A549 (cell line): Measurements from ENCODE around the gene MYRFL. TPM values are rescaled to one million over a fixed set of nuclear protein-coding genes. Genes with fewer than 3 reads are reported as not detected.

Experiments used
- ATAC-seq, 2 experiments: fragments of 200-7000 bp in 1 of 2; fragments of >200 bp in 1 of 2; cut with Nextera tagmentation in 1 of 2; cut with Tn5 transposase in 1 of 2; 3 replicates each; pipeline versions ENCODE4 v1.8.0 to v1.9.1; 2018 to 2020; ENCODE audit warnings: mild to moderate bottlenecking in 1 of 2, moderate library complexity in 1 of 2
- CTCF ChIA-PET: fragments of 300-600 bp; sonication (Branson Sonifier 250); formaldehyde crosslinking; extraction: SDS; loops from one replicate; lab custom pipeline; 2021; ENCODE audit warnings: antibody characterized with exemption, inconsistent platforms; lab: Yijun Ruan, JAX
- POLR2A ChIA-PET: fragments of 350-600 bp; formaldehyde crosslinking; extraction: SDS; loops from one replicate; lab custom pipeline; 2021; ENCODE audit warnings: antibody characterized with exemption, inconsistent platforms; lab: Yijun Ruan, JAX
- DNase-seq, 2 experiments: peaks; one replicate each; pipeline versions ENCODE4 v3.0.0 to v3.0.0-alpha.2; 2011 to 2016; ENCODE audit warnings: low read depth in 1 of 2, low spot score in 1 of 2
- FAIRE-seq: peaks from 2 replicates; lab custom pipeline; 2011; peaks lifted over from hg19 to GRCh38; lab: Jason Lieb, UNC
- H3K27ac ChIP-seq, 2 experiments: fragments of >200 bp; sonication (Bioruptor Twin); formaldehyde crosslinking; 3 replicates each; pipeline ENCODE4 v1.5.1; 2016 to 2017
- H3K4me1 ChIP-seq: fragments of >200 bp; sonication (Bioruptor Twin); formaldehyde crosslinking; 3 replicates; pipeline ENCODE4 v1.6.1; 2016
- H3K4me2 ChIP-seq: fragments of >200 bp; sonication (Bioruptor Twin); formaldehyde crosslinking; 3 replicates; pipeline ENCODE4 v1.6.1; 2016
- H3K4me3 ChIP-seq: fragments of >200 bp; sonication (Bioruptor Twin); formaldehyde crosslinking; 3 replicates; pipeline ENCODE4 v1.5.1; 2016
- H3K9me3 ChIP-seq: fragments of >200 bp; sonication (Bioruptor Twin); formaldehyde crosslinking; 3 replicates; pipeline ENCODE4 v1.6.1; 2016
- BHLHE40 ChIP-seq: IDR thresholded peaks from 2 replicates; pipeline ENCODE4 v1.6.1; 2012; ENCODE audit warnings: low read depth, low read length, inconsistent platforms
- CHD2 ChIP-seq: fragments of 150-350 bp; IDR thresholded peaks from 2 replicates; pipeline ENCODE4 v1.6.1; 2014; ENCODE audit warnings: low read length; ENCODE audit not compliant: partially characterized antibody
- CTCF ChIP-seq: fragments of >200 bp; sonication (Bioruptor Twin); formaldehyde crosslinking; IDR thresholded peaks from 3 replicates; pipeline ENCODE4 v1.5.1; 2016
- E2F6 ChIP-seq: IDR thresholded peaks from 2 replicates; pipeline ENCODE4 v1.6.1; 2012; ENCODE audit warnings: low read depth, borderline replicate concordance
- EP300 ChIP-seq, 2 experiments: fragments of >200 bp; sonication (Bioruptor Twin); formaldehyde crosslinking; IDR thresholded peaks; 2 replicates in 1 of 2; 3 replicates in 1 of 2; pipeline ENCODE4 v1.6.1; 2016 to 2017
- ESRRA ChIP-seq: fragments of 150-350 bp; IDR thresholded peaks from 2 replicates; pipeline ENCODE4 v1.6.1; 2014; ENCODE audit warnings: mild to moderate bottlenecking, low read length, borderline replicate concordance
- HDAC2 ChIP-seq: fragments of 200-600 bp; sonication (generic); IDR thresholded peaks from 2 replicates; pipeline ENCODE4 v1.6.1; 2016
- HEYL ChIP-seq: fragments of 250-450 bp; sonication (Bioruptor Pico); IDR thresholded peaks from 2 replicates; pipeline ENCODE4 v1.8.0; 2021; ENCODE audit warnings: mild to moderate bottlenecking, moderate library complexity
- HOXB13 ChIP-seq: fragments of 250-450 bp; sonication (Bioruptor Pico); IDR thresholded peaks from 2 replicates; pipeline ENCODE4 v1.5.0; 2020; ENCODE audit warnings: low read depth, mild to moderate bottlenecking, moderate library complexity
- JUN ChIP-seq, 2 experiments: fragments of >200 bp; sonication (Bioruptor Twin); formaldehyde crosslinking; IDR thresholded peaks; 2 replicates in 1 of 2; 3 replicates in 1 of 2; pipeline ENCODE4 v1.6.1; 2016 to 2017
- JUNB ChIP-seq: fragments of >200 bp; sonication (Bioruptor Twin); formaldehyde crosslinking; IDR thresholded peaks from 2 replicates; pipeline ENCODE4 v1.6.1; 2016
- MAFK ChIP-seq: fragments of 450-650 bp; IDR thresholded peaks from 2 replicates; pipeline ENCODE4 v1.6.1; 2014; ENCODE audit not compliant: partially characterized antibody
- TP53 ChIP-seq: fragments of 250-450 bp; sonication (Bioruptor Pico); IDR thresholded peaks from 2 replicates; pipeline ENCODE4 v1.5.0; 2021; ENCODE audit warnings: mild to moderate bottlenecking, moderate library complexity
- ZC3H11A ChIP-seq: fragments of 450-650 bp; IDR thresholded peaks from 2 replicates; pipeline ENCODE4 v1.6.1; 2014; ENCODE audit warnings: antibody characterized with exemption, mild to moderate bottlenecking
- WGBS: methylation state at CpG from one replicate; pipeline ENCODE4 v1.1.6; 2017; ENCODE audit errors: missing lambda C conversion rate; 5-methylcytosine and 5-hydroxymethylcytosine counted together
- polyA plus RNA-seq, 4 experiments: library from polyadenylated mRNA; depleted of rRNA in 3 of 4; stranded (reverse); fragments of >200 nt; fragmentation: RNase III in 1 of 4; extraction: RNeasy Plus Mini Kit Qiagen cat#74134 plus additional on column Dnase treatment in 1 of 4; gene quantifications; 2 replicates in 3 of 4; 3 replicates in 1 of 4; pipeline ENCODE4 v1.2.3, GENCODE V29; 2011 to 2017
- TF ChIP-seq, protein P1 (sequence below): fragments of 200-600 bp; sonication (generic); IDR thresholded peaks from 2 replicates; pipeline ENCODE4 v1.6.1; 2016; ENCODE audit warnings: antibody characterized with exemption, mild to moderate bottlenecking, moderate library complexity

MYRFL gene
- polyA plus RNA-seq, 2 of the 4 experiments (the other 2 are of a cell fraction) = 0.04 TPM; not detected in 1

- 47% methylated on average over 2 of the region's 2 CpGs for WGBS
- no peak for TF ChIP-seq CHD2
- ATAC-seq (no peak), FAIRE-seq (peak; percentile 28), DNase-seq (no peak)
- H3K27ac ChIP-seq = no peak overlapping the region
- no peak overlapping the region for H3K4me2 ChIP-seq
- ChIA-PET CTCF (interaction anchor here (0.7 to 1.6 kb wide), 3 partner anchors 45 to 743 kb away, joined by 3 to 6 read pairs (median 4); no protein-coding TSS in a partner anchor), POLR2A (no interaction called here)
- no peaks in the 10 kb centered on the region for H3K4me1 ChIP-seq
- H3K9me3 ChIP-seq = no peaks in the 10 kb centered on the region
- H3K4me3 ChIP-seq = no peak overlapping the region
These were observed 9.1 kb downstream of the MYRFL start for GRCh38 chr12:69834147-69834546.

GRCh38 chr12:69834576-69834975 lies 9.5 kb downstream of the MYRFL start:
- Histone ChIP-seq H3K4me2 (no peak overlapping the region), H3K4me3 (no peak overlapping the region), H3K27ac (no peak overlapping the region), H3K9me3 (no peaks in the 10 kb centered on the region), H3K4me1 (no peaks in the 10 kb centered on the region)
- ChIA-PET POLR2A (no interaction called here), CTCF (interaction anchor here (1.3 to 1.6 kb wide), 2 partner anchors 45 to 91 kb away, joined by 3 to 6 read pairs; no protein-coding TSS in a partner anchor)
- FAIRE-seq (no peak), DNase-seq (no peak), ATAC-seq (no peak)
- TF ChIP-seq HOXB13 = no peak
- TF ChIP-seq ESRRA = no peak
- TF ChIP-seq BHLHE40 = no peak
- no peak for TF ChIP-seq HDAC2
- no peak for TF ChIP-seq EP300 (IDR thresholded peaks at IDR 0.05)
- no peak for TF ChIP-seq JUNB
- no peak for TF ChIP-seq E2F6
- TF ChIP-seq CTCF = no peak
- TF ChIP-seq, protein P1, sequence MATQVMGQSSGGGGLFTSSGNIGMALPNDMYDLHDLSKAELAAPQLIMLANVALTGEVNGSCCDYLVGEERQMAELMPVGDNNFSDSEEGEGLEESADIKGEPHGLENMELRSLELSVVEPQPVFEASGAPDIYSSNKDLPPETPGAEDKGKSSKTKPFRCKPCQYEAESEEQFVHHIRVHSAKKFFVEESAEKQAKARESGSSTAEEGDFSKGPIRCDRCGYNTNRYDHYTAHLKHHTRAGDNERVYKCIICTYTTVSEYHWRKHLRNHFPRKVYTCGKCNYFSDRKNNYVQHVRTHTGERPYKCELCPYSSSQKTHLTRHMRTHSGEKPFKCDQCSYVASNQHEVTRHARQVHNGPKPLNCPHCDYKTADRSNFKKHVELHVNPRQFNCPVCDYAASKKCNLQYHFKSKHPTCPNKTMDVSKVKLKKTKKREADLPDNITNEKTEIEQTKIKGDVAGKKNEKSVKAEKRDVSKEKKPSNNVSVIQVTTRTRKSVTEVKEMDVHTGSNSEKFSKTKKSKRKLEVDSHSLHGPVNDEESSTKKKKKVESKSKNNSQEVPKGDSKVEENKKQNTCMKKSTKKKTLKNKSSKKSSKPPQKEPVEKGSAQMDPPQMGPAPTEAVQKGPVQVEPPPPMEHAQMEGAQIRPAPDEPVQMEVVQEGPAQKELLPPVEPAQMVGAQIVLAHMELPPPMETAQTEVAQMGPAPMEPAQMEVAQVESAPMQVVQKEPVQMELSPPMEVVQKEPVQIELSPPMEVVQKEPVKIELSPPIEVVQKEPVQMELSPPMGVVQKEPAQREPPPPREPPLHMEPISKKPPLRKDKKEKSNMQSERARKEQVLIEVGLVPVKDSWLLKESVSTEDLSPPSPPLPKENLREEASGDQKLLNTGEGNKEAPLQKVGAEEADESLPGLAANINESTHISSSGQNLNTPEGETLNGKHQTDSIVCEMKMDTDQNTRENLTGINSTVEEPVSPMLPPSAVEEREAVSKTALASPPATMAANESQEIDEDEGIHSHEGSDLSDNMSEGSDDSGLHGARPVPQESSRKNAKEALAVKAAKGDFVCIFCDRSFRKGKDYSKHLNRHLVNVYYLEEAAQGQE = no peak
- no peak for TF ChIP-seq TP53 (CRISPR knock-in tag)
- no peak for TF ChIP-seq JUN (IDR thresholded peaks at IDR 0.05)
- TF ChIP-seq HEYL (CRISPR knock-in tag) = no peak

- POLR2A ChIA-PET = no interaction called here
- TF ChIP-seq MAFK = no peak
- no peak for TF ChIP-seq BHLHE40
- TF ChIP-seq ZC3H11A = no peak
- ATAC-seq (no peak), FAIRE-seq (no peak), DNase-seq (no peak)
- no peak overlapping the region for H3K4me2 ChIP-seq
- WGBS = 57% methylated on average over 3 of the region's 3 CpGs
- H3K27ac ChIP-seq = no peak overlapping the region
- H3K4me3 ChIP-seq = no peak overlapping the region
- H3K4me1 ChIP-seq = no peaks in the 10 kb centered on the region
- H3K9me3 ChIP-seq = no peaks in the 10 kb centered on the region
- CTCF ChIA-PET = interaction anchor here (1.3 to 1.6 kb wide), 2 partner anchors 44 to 91 kb away, joined by 3 to 6 read pairs; no protein-coding TSS in a partner anchor
These were observed 10.1 kb downstream of the MYRFL start for GRCh38 chr12:69835081-69835480.
